ENCODE results near the gene ZNF580.

- TF ChIP-seq EZH2 (IDR thresholded peaks at IDR 0.05; ENCODE audit: borderline replicate concordance, low read length) (no peak), CTCF (IDR thresholded peaks at IDR 0.05; ENCODE audit: low read length) (no peak)
These were observed 50.2 kb downstream of the ZNF580 start for GRCh38 chr19:55690769-55691545.
